Measurements from ENCODE around the gene C10orf71.

Gene C10orf71

GRCh38 chr10:49373361-49373760, 74.4 kb downstream of the C10orf71 start:
- DNase-seq (ENCODE audit: low read depth) = no peak
- no peak overlapping the region for H3K4me3 ChIP-seq (ENCODE audit: control insufficient read depth, low read depth, low read length)
- TF ChIP-seq CTCF (IDR thresholded peaks at IDR 0.05; ENCODE audit: control insufficient read depth, insufficient read depth, low read depth, low read length, missing control alignments) = no peak

- no peak for TF ChIP-seq CTCF (IDR thresholded peaks at IDR 0.05; ENCODE audit: control insufficient read depth, insufficient read depth, low read depth, low read length, missing control alignments)
- no peak overlapping the region for H3K4me3 ChIP-seq (ENCODE audit: control insufficient read depth, low read depth, low read length)
- no peak for DNase-seq (ENCODE audit: low read depth)
Measured at GRCh38 chr10:49374740-49375139, 75.8 kb downstream of the C10orf71 start.

GRCh38 chr10:49375611-49376010, 76.6 kb downstream of the C10orf71 start:
- H3K4me3 ChIP-seq (ENCODE audit: control insufficient read depth, low read depth, low read length) = no peak overlapping the region
- TF ChIP-seq CTCF (IDR thresholded peaks at IDR 0.05; ENCODE audit: control insufficient read depth, insufficient read depth, low read depth, low read length, missing control alignments) = no peak
- DNase-seq (ENCODE audit: low read depth) = no peak

Data from AG09309 (cell line).